ENCODE measurements around the gene ATL2.

- TF ChIP-seq ZNF530 (tag by site-specific recombination; IDR thresholded peaks at IDR 0.05; ENCODE audit: low read depth) (no peak), YY1 (tag by site-specific recombination; IDR thresholded peaks at IDR 0.05) (no peak), ZNF830 (tag by site-specific recombination; IDR thresholded peaks at IDR 0.05; ENCODE audit: low read depth) (no peak), ZNF510 (tag by site-specific recombination; IDR thresholded peaks at IDR 0.05; ENCODE audit: insufficient replicate concordance) (no peak), ZNF670 (tag by site-specific recombination; IDR thresholded peaks at IDR 0.05; ENCODE audit: low read depth) (no peak), CTCF (tag by site-specific recombination; IDR thresholded peaks at IDR 0.05) (no peak), IKZF3 (tag by site-specific recombination; IDR thresholded peaks at IDR 0.05) (no peak), ZNF146 (tag by site-specific recombination; IDR thresholded peaks at IDR 0.05) (no peak), ZNF76 (tag by site-specific recombination; IDR thresholded peaks at IDR 0.05; ENCODE audit: borderline replicate concordance, low read depth) (no peak), ZNF423 (tag by site-specific recombination; IDR thresholded peaks at IDR 0.05) (no peak), ZEB2 (tag by site-specific recombination; IDR thresholded peaks at IDR 0.05) (no peak), ZIC2 (tag by site-specific recombination; IDR thresholded peaks at IDR 0.05) (no peak)
Observed at GRCh38 chr2:38327580-38327979, 49.5 kb downstream of the ATL2 start.

Data from HEK293 (cell line).